COR-L47 (cell line): ENCODE data around the gene RBM33.
A peak's percentile ranks its signal among the peaks of the same experiment; 100 is the strongest.
"Not testable (repeated sequence)": the region's sequence is repeated elsewhere in the genome, so short reads cannot be mapped to it uniquely, and the experiment has no call there.

Experiments
- DNase-seq: peaks from one replicate; lab custom pipeline; 2025; lab: John Stamatoyannopoulos, UW

The RBM33 gene

GRCh38 chr7:155809947-155810769, 165.7 kb downstream of the RBM33 start:
- DNase-seq = no peak

GRCh38 chr7:155810770-155811559, 166.5 kb downstream of the RBM33 start:
- DNase-seq = no peak

GRCh38 chr7:155811560-155811894, 167.1 kb downstream of the RBM33 start:
- DNase-seq = no peak

- DNase-seq = peak; percentile 19
These were observed 167.7 kb downstream of the RBM33 start, which contains the start of gene SHH for GRCh38 chr7:155811895-155812761. Gene SHH, minus strand, starts transcription at chr7:155812463. Its CDS starts 341 bp downstream, at chr7:155812122.

- no peak for DNase-seq
These were observed 168.7 kb downstream of the RBM33 start for GRCh38 chr7:155813125-155813524.

GRCh38 chr7:155813546-155814315, 169.3 kb downstream of the RBM33 start:
- no peak for DNase-seq

- DNase-seq = no peak
These were observed 170.1 kb downstream of the RBM33 start for GRCh38 chr7:155814316-155815276.

GRCh38 chr7:155815332-155816191, 171.1 kb downstream of the RBM33 start:
- DNase-seq = peak; percentile 38

- DNase-seq = no peak
These were observed 171.7 kb downstream of the RBM33 start for GRCh38 chr7:155816192-155816508.

GRCh38 chr7:155816996-155817395, 172.5 kb downstream of the RBM33 start:
- DNase-seq = no peak

GRCh38 chr7:155817515-155817914, 173.1 kb downstream of the RBM33 start:
- DNase-seq = not testable (repeated sequence)

GRCh38 chr7:155818154-155818819, 173.8 kb downstream of the RBM33 start:
- no peak for DNase-seq

- DNase-seq = no peak
These were observed 174.3 kb downstream of the RBM33 start for GRCh38 chr7:155818820-155819168.

- DNase-seq = no peak
These were observed 174.7 kb downstream of the RBM33 start for GRCh38 chr7:155819186-155819585.

- no peak for DNase-seq
These were observed 175.8 kb downstream of the RBM33 start for GRCh38 chr7:155820246-155820645.

GRCh38 chr7:155820788-155821187, 176.3 kb downstream of the RBM33 start:
- DNase-seq = no peak

- no peak for DNase-seq
These were observed 177.4 kb downstream of the RBM33 start for GRCh38 chr7:155821851-155822250.

GRCh38 chr7:155824227-155824886, 179.9 kb downstream of the RBM33 start:
- no peak for DNase-seq
